ENCODE measurements around the gene RHBDD1.

RHBDD1 gene

GRCh38 chr2:226994775-226995174, 158.9 kb downstream of the RHBDD1 start:
- DNase-seq = no peak

GRCh38 chr2:226995625-226996041, 159.8 kb downstream of the RHBDD1 start:
- no peak for DNase-seq

- DNase-seq = peak; percentile 2 to 33
Measured at GRCh38 chr2:226999661-227000060, 163.8 kb downstream of the RHBDD1 start.

- DNase-seq = no peak
Measured at GRCh38 chr2:227000123-227000522, 164.3 kb downstream of the RHBDD1 start.

GRCh38 chr2:227004482-227004881, 168.6 kb downstream of the RHBDD1 start:
- no peak for DNase-seq

- DNase-seq = no peak
Measured at GRCh38 chr2:227006189-227006897, 170.5 kb downstream of the RHBDD1 start.

GRCh38 chr2:227007148-227007547, 171.3 kb downstream of the RHBDD1 start:
- no peak for DNase-seq

- DNase-seq = no peak
Measured at GRCh38 chr2:227007940-227008339, 172.1 kb downstream of the RHBDD1 start.

- DNase-seq = no peak
Measured at GRCh38 chr2:227010433-227010832, 174.6 kb downstream of the RHBDD1 start.

- DNase-seq = no peak
Measured at GRCh38 chr2:227013330-227013729, 177.5 kb downstream of the RHBDD1 start.

GRCh38 chr2:227013881-227014280, 178.0 kb downstream of the RHBDD1 start:
- DNase-seq = no peak

GRCh38 chr2:227016894-227017293, 181.0 kb downstream of the RHBDD1 start:
- DNase-seq = no peak

GRCh38 chr2:227020416-227020815, 184.6 kb downstream of the RHBDD1 start:
- no peak for DNase-seq

- no peak for DNase-seq
Measured at GRCh38 chr2:227022608-227023007, 186.8 kb downstream of the RHBDD1 start.

GRCh38 chr2:227025510-227025909, 189.7 kb downstream of the RHBDD1 start:
- no peak for DNase-seq

- peak; percentile 9 to 39 for DNase-seq
Measured at GRCh38 chr2:227029426-227030105, 193.7 kb downstream of the RHBDD1 start.

- DNase-seq = no peak
Measured at GRCh38 chr2:227030789-227031188, 194.9 kb downstream of the RHBDD1 start.

GRCh38 chr2:227031379-227031778, 195.5 kb downstream of the RHBDD1 start:
- no peak for DNase-seq

GRCh38 chr2:227033471-227034148, 197.8 kb downstream of the RHBDD1 start:
- DNase-seq = peak in 1 of 2 experiments; percentile 0

- DNase-seq = no peak
Measured at GRCh38 chr2:227035711-227036367, 200.0 kb downstream of the RHBDD1 start.

GRCh38 chr2:227036527-227036926, 200.7 kb downstream of the RHBDD1 start:
- no peak for DNase-seq

- no peak for DNase-seq
Measured at GRCh38 chr2:227038550-227039189, 202.8 kb downstream of the RHBDD1 start.

- DNase-seq = no peak
Measured at GRCh38 chr2:227043981-227044380, 208.1 kb downstream of the RHBDD1 start.

All from Kasumi-1 (cell line).